GM18508 (cell line): ENCODE data around the gene ATG9A.
"Not testable (repeated sequence)": the region's sequence is repeated elsewhere in the genome, so short reads cannot be mapped to it uniquely, and the experiment has no call there.

Experiments
- ATAC-seq: cut with Tn5 transposase; IDR thresholded peaks from one replicate; pipeline ENCODE4 v1.9.1; 2021; ENCODE audit warnings: moderate number of reproducible peaks; ENCODE audit not compliant: insufficient read depth, unreplicated experiment

Gene ATG9A

DNA sequence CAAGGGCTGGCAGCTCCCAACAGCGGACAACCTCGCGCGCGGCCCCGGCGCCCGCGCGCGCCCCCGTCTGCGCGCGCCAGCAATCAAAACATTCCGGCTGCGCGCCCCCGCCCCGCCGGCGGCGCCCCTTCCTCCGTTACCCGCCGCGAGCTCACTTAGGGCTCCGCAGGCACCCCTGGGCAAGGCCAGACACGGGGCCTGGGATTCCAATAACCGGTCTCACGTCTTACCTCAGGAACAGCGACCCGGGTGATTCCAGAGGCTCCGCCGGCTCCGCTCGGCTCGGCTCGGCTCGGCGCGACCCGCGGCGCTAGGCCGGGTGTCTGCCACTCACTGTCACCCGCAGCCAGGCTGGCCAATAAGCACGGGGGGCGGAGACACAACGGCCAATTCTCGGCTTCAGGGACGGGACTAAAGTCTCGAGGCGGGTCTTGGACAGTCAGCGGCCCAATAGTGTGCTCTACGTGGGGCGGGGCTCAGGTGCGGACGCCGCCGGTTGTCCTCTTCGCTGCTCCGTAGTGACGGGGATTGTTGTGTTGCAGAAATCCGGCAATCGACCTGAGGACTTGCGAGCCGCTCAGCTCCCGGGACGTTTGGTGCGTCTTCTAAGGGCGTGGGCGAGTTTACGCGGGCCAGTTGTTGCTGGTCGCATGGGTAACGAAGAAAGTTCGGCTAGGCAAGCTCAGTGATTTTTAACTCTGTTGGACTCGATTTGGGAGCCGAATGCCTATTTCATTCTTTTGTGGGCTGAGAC, at the start of gene ATG9A, which contains the start of gene ANKZF1:
Gene ATG9A, minus strand, starts transcription at position 332 of the 754 bp plus-strand sequence. CDS start 1,612 bp downstream, outside the sequence.
Gene ANKZF1, plus strand, starts transcription at position 502 of the 754 bp plus-strand sequence. CDS start 452 bp downstream, outside the sequence.
- ATAC-seq, result peak; percentile 93

- ATAC-seq, result no peak
These were observed 49.3 kb upstream of the ATG9A start for GRCh38 chr2:219278655-219279150.

DNA sequence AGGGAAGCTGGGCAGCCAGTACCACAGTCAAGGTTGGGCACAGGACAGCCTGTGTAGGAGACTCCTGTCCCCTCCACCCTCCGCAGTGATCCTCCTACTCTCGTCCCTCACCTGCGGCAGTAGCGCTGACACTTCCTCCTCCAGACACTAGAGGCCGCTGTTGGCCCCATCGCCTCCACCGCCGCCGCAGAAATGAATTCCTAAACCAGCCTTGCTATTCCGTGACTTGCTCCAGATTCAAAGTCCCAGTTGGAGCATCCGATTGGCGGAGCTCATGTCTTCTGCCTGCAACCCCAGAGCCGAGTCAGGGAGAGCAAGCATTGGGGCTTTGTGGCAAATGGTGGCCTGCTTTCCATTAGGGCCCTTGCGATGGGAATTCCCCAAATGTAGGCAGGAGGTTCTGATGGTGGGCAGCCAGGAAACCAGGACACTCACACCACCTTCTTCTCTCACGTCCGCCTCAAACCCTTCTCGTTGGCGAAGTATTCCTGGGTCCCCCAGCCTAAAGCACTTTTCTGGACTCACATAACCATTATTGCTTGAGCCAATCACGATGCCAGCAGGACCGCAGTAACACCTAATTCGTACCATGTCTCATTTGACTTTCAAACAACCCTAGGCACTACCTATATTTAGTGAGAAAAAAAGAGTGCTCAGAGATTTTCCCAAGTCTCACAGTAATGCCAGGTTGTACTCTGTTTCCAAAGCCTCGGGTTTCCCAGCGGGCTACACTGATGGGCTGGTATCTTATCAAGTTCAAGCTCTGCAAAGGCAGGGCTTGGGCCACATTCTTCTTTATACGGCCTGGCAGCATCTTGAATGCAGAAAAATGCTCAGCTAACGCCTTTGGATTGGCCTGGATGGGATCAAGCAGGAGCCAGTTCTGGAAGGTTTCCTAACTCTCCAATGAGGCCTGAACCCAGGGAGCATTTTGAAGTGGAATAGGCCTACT, 48.5 kb upstream of the ATG9A start:
- no peak for ATAC-seq

DNA sequence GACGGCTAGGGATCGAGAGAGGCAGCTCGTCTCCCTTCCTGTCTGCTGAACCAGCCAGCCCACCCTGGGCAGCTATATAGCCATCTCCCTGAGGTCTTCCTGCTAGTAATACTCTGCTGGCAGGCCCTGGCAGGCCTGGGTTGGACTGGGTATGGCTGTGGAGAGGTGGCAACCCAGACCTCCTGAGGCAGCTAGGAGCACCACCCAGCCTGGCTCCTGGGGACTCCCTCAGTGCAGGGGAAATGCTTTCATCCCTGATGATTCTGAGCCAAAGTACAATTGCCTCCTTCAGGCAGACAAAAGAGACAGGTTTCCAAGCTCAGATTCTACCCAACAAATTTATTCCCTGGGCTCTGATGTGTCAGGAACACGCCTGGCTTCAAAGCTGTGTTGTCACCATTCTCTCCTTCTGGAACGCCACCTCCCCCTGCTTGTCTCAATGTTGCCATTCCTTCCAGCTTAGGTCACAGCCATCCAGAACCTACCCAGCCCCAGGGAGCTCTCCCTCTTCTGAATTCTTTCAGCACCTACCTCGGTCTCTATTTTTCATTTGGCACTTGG, 45.0 kb upstream of the ATG9A start:
- ATAC-seq, result no peak

- no peak for ATAC-seq
These were observed 44.5 kb upstream of the ATG9A start for GRCh38 chr2:219273937-219274336.

DNA sequence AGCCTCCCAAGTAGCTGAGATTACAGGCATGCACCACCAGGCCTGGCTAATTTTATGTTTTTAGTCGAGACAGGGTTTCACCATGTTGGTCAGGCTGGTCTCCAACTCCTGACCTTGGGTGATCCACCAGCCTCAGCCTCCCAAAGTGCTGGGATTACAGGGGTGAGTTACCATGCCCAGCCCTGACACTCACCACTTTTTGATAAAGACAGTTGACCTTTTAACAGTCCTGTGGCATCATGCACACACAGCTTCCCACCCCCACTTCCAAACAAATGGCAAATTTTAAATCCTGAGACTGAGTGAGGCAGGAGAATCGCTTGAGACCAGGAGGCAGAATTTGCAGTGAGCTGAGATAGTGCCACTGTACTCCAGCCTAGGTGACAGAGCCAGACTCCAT, 43.6 kb upstream of the ATG9A start:
- no peak for ATAC-seq

GRCh38 chr2:219272356-219272755, 42.9 kb upstream of the ATG9A start:
- ATAC-seq, result no peak

GRCh38 chr2:219271021-219271420, 41.6 kb upstream of the ATG9A start:
- ATAC-seq, result no peak

DNA sequence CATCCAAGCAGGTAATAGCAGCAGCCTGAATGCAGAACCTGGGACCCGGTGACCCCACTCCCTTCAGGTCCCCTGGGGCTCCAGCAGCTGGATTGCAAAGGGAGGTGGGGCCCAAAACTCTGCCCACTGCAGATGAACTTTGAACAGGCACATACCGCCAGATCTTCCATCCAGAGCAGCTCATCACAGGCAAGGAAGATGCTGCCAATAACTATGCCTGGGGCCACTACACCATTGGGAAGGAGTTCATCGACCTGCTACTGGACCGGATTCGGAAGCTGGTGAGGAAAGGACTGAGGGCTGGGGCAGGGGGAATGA, 40.6 kb upstream of the ATG9A start:
- ATAC-seq, result no peak

- ATAC-seq, result no peak
These were observed 40.1 kb upstream of the ATG9A start for GRCh38 chr2:219269362-219270054.

- ATAC-seq, result no peak
These were observed 38.9 kb upstream of the ATG9A start for GRCh38 chr2:219268294-219268693.

DNA sequence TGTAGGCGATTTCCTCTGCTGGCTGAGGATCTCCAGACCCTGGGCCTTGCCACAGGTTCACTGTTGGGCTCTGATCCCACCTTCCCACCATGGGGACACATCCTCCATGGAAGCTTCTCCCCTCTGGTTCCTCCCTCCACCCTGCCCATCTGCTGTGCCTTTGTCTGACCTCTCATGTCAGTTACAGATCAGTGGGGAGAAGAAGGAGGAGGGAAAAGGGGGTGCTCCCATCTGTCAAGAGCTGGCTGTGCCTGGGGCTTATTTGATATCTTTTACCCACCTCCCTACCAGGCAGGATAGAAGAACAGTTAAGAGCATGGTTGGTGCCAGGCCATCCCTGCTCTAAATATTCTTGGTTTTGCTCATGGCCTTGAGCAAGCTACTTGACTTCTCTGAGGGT, 37.5 kb upstream of the ATG9A start:
- no peak for ATAC-seq

DNA sequence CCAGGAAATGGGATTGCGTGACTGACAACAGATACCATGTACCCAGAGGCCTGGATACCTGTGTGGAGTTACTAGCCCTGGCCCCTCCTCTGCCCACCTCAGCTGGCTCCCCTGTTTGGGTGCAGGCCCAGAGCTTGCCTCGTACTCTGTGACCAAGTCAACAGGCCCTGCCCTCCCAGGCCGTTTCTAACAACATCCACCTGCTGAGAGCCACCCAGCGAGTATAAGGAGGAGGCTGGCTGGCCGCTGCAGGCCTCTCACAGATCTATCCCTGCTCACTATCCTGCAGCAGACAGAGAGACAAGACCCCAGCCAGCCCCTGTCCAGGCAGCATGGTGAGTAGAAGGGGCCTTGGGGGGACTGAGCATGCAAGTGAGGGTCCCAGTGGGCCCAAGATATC, 36.8 kb upstream of the ATG9A start:
- ATAC-seq, result no peak

DNA sequence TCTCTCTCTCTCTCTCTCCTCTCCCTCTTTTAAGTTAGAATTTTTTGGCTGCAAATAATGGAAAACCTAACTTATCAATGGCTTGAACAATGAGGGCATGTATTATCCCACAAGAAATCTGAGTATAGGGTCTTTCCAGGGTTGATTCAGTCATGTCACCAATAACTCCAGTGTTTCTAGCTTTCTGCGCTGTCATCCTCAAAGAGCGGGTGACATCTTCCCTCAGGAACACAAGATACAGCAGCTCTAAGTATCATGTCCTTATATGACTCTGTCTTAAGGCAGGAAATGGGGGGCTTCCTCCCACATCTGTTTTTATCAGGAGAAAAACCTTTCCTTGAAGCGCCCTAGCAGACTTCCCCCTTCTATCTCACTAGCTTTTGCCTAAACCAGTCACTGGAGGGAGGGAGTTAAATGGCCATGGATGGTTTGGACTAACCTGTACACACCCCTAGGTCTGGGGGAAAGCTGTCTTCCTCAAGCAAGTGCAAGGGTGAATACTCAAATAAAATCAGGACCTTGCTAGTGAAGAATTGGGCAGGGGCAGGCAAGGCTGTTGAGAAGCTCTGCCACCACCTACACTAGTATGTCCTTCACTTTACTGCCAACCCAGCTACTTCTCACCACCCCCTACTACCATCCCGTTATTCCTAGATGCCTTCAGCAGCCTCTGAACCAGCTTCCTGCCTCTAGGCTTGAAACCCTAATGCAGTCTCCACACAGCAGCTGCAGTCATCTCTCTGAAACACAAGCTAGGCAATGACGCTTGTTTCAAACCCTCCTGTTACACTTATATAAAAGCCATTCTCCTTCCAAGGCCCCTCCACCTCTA, 31.8 kb upstream of the ATG9A start:
- ATAC-seq, result no peak

GRCh38 chr2:219258942-219259341, 29.5 kb upstream of the ATG9A start:
- not testable (repeated sequence) for ATAC-seq

DNA sequence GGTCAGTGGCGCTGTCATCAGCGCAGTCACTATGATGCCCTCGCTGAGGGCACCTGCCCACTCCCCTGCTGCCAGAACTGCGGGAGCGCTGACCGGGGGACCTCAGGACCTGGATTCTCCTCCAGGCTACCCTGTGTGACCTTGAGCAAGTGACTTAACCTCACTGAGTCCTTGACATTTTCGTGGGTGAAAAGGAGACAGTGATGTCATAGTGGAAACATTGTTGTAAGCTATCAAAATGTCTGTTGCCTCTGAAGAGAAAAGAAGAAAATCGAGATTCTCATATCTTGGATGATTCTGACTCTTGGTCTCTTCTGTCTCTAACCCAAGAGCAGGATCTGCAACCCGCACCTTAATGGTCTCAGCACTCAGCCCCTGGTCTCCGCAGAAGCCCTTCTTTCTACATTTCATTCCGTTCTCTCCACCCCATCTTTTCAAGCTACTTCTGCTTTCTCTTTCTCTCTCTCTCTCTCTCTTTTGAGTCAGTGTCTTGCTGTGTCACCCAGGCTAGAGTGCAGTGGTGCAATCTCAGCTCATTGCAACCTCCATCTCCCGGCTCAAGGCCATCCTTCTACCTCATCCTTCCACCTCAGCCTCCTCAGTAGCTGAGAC, 25.3 kb upstream of the ATG9A start:
- ATAC-seq, result no peak

- no peak for ATAC-seq
These were observed 24.5 kb upstream of the ATG9A start, which contains the start of gene TUBA4A for GRCh38 chr2:219253753-219254589. Gene TUBA4A, minus strand, starts transcription at chr2:219253918. Its CDS starts 60 bp downstream, at chr2:219253858.
